Neuronal stem cell (in vitro differentiated cells): ENCODE results near the gene ADIG.

ENCODE experiments used
- DNase-seq: peaks from one replicate; pipeline ENCODE4 v3.0.0-alpha.2; 2013; ENCODE audit warnings: low spot score
- H2AFZ ChIP-seq: one replicate; pipeline ENCODE4 v1.6.1; 2013; ENCODE audit warnings: mild to moderate bottlenecking, low read length, inconsistent platforms
- H2AK5ac ChIP-seq: 2 replicates; pipeline ENCODE4 v1.6.1; 2013; ENCODE audit warnings: low read depth, mild to moderate bottlenecking, inconsistent platforms, low read length, moderate library complexity, mixed read lengths
- H2BK120ac ChIP-seq: 2 replicates; pipeline ENCODE4 v1.6.1; 2013; ENCODE audit warnings: low read depth, mild to moderate bottlenecking, inconsistent platforms, low read length, moderate library complexity, mixed read lengths
- H2BK12ac ChIP-seq: one replicate; pipeline ENCODE4 v1.6.1; 2013; ENCODE audit warnings: low read length, inconsistent platforms
- H2BK15ac ChIP-seq: 2 replicates; pipeline ENCODE4 v1.6.1; 2013; ENCODE audit warnings: mild to moderate bottlenecking, low read length, inconsistent platforms, mixed read lengths
- H2BK5ac ChIP-seq: one replicate; pipeline ENCODE4 v1.6.1; 2013; ENCODE audit warnings: inconsistent platforms, mild to moderate bottlenecking, low read length, moderate library complexity
- H3K14ac ChIP-seq: one replicate; pipeline ENCODE4 v1.6.1; 2013; ENCODE audit warnings: low read length, inconsistent platforms
- H3K18ac ChIP-seq: 2 replicates; pipeline ENCODE4 v1.6.1; 2013; ENCODE audit warnings: low read length, inconsistent platforms
- H3K23ac ChIP-seq: 2 replicates; pipeline ENCODE4 v1.6.1; 2013; ENCODE audit warnings: low read depth, mild to moderate bottlenecking, mixed read lengths, low read length, inconsistent platforms; ENCODE audit not compliant: poor library complexity
- H3K27ac ChIP-seq: replicated peaks from 3 replicates; pipeline ENCODE4 v1.5.1; 2013; ENCODE audit warnings: low read length, inconsistent platforms
- H3K27me3 ChIP-seq, 3 experiments: 2 replicates each; pipeline ENCODE4 v1.6.1; 2013; ENCODE audit warnings: low read length in 3 of 3, mild to moderate bottlenecking in 2 of 3, inconsistent platforms in 1 of 3, low read depth in 1 of 3, mixed read lengths in 1 of 3, moderate library complexity in 1 of 3; ENCODE audit not compliant: control insufficient read depth in 3 of 3, insufficient read depth in 3 of 3
- H3K36me3 ChIP-seq, 2 donors: replicated peaks in 1 of 2; 2 replicates each; pipeline ENCODE4 v1.6.1; 2013; ENCODE audit warnings: low read length in 2 of 2; ENCODE audit not compliant: control insufficient read depth in 2 of 2, insufficient read depth in 2 of 2
- H3K4ac ChIP-seq: 2 replicates; pipeline ENCODE4 v1.6.1; 2013; ENCODE audit warnings: inconsistent platforms, mild to moderate bottlenecking, low read length, moderate library complexity
- H3K4me1 ChIP-seq, 2 donors: 1 replicate in 1 of 2; 2 replicates in 1 of 2; pipeline ENCODE4 v1.6.1; 2013; ENCODE audit warnings: low read length in 2 of 2, low read depth in 1 of 2; ENCODE audit not compliant: control insufficient read depth in 2 of 2, insufficient read depth in 1 of 2
- H3K4me2 ChIP-seq: one replicate; pipeline ENCODE4 v1.6.1; 2013; ENCODE audit warnings: mild to moderate bottlenecking, low read length, inconsistent platforms; ENCODE audit not compliant: insufficient read depth, poor library complexity, severe bottlenecking
- H3K4me3 ChIP-seq, 2 donors: 2 replicates each; pipeline ENCODE4 v1.5.1; 2013; ENCODE audit warnings: low read length in 2 of 2, mild to moderate bottlenecking in 2 of 2, inconsistent platforms in 1 of 2, moderate library complexity in 1 of 2
- H3K79me1 ChIP-seq: one replicate; pipeline ENCODE4 v1.6.1; 2013; ENCODE audit warnings: low read depth, mild to moderate bottlenecking, inconsistent platforms, low read length, moderate library complexity
- H3K9ac ChIP-seq: one replicate; pipeline ENCODE4 v1.6.1; 2013; ENCODE audit warnings: mild to moderate bottlenecking, low read depth, low read length, inconsistent platforms; ENCODE audit not compliant: poor library complexity
- H3K9me3 ChIP-seq, 2 donors: replicated peaks in 1 of 2; 2 replicates each; pipeline versions ENCODE3 to v1.6.1; 2013; ENCODE audit warnings: low read length in 2 of 2, mild to moderate bottlenecking in 2 of 2, inconsistent platforms in 1 of 2, low read depth in 1 of 2, mixed read lengths in 1 of 2, moderate library complexity in 1 of 2; ENCODE audit not compliant: control insufficient read depth in 2 of 2, insufficient read depth in 1 of 2
- H4K8ac ChIP-seq: one replicate; pipeline ENCODE4 v1.6.1; 2013; ENCODE audit warnings: low read depth, mild to moderate bottlenecking, inconsistent platforms, low read length, moderate library complexity
- H4K91ac ChIP-seq: one replicate; pipeline ENCODE4 v1.6.1; 2013; ENCODE audit warnings: low read length, low read depth, mild to moderate bottlenecking, inconsistent platforms; ENCODE audit not compliant: poor library complexity
- WGBS, 2 donors: extraction: QIAGEN DNeasy Blood & Tissue Kit; methylation state at CpG; one replicate each; pipeline ENCODE4 v1.1.7; 2013; ENCODE audit warnings: missing lambda C conversion rate in 2 of 2, mixed read lengths in 1 of 2; ENCODE audit not compliant: insufficient read length in 2 of 2, insufficient replicate concordance in 1 of 2; ENCODE audit errors: extremely low coverage in 2 of 2; 5-methylcytosine and 5-hydroxymethylcytosine counted together

The ADIG gene

GRCh38 chr20:38555395-38555794, 25.6 kb upstream of the ADIG start:
- Histone ChIP-seq H3K14ac (no peak overlapping the region), H2BK5ac (no peak overlapping the region), H3K9me3 (peaks cover 0 to 5% of the 10 kb centered on the region in 2 donors), H3K27me3 (no peaks in the 10 kb centered on the region), H3K23ac (no peak overlapping the region), H2AK5ac (no peak overlapping the region), H3K4me1 (no peaks in the 10 kb centered on the region), H3K4me3 (no peak overlapping the region), H3K27ac (no peak overlapping the region), H4K91ac (no peak overlapping the region), H3K36me3 (peaks cover 9 to 100% of the 10 kb centered on the region in 2 donors), H2BK120ac (no peak overlapping the region), H3K4me2 (no peak overlapping the region), H3K79me1 (no peaks in the 10 kb centered on the region), H3K4ac (no peak overlapping the region), H2BK12ac (no peak overlapping the region), H4K8ac (no peak overlapping the region), H2AFZ (no peak overlapping the region), H3K18ac (no peak overlapping the region), H2BK15ac (no peak overlapping the region), H3K9ac (no peak overlapping the region)
- DNase-seq: no peak

GRCh38 chr20:38557174-38557573, 23.8 kb upstream of the ADIG start:
- H4K8ac ChIP-seq: no peak overlapping the region

GRCh38 chr20:38558596-38559360, 22.2 kb upstream of the ADIG start:
- H3K9ac ChIP-seq: no peak overlapping the region
- no peaks in the 10 kb centered on the region for H3K4me1 ChIP-seq
- no peak overlapping the region for H3K27ac ChIP-seq
- H2BK120ac ChIP-seq: no peak overlapping the region
- no peak overlapping the region for H4K91ac ChIP-seq
- H3K14ac ChIP-seq: no peak overlapping the region
- no peaks in the 10 kb centered on the region for H3K27me3 ChIP-seq
- no peak overlapping the region for H2BK5ac ChIP-seq
- H3K9me3 ChIP-seq: peaks cover 0 to 5% of the 10 kb centered on the region in 2 donors
- no peak overlapping the region for H2BK12ac ChIP-seq
- no peak overlapping the region for H3K4me3 ChIP-seq
- H2AFZ ChIP-seq: no peak overlapping the region
- no peak overlapping the region for H3K4ac ChIP-seq
- H3K4me2 ChIP-seq: no peak overlapping the region
- no peak overlapping the region for H3K18ac ChIP-seq
- peaks cover 2 to 99% of the 10 kb centered on the region in 2 donors for H3K36me3 ChIP-seq
- H2BK15ac ChIP-seq: no peak overlapping the region
- no peaks in the 10 kb centered on the region for H3K79me1 ChIP-seq
- no peak overlapping the region for H4K8ac ChIP-seq
- no peak overlapping the region for H3K23ac ChIP-seq
- no CpG with 5 or more reads among the region's 3 CpGs for WGBS, 2 donors
- no peak for DNase-seq
- H2AK5ac ChIP-seq: no peak overlapping the region

More at GRCh38 chr20:38557174-38557573, 23.8 kb upstream of the ADIG start:
- H3K14ac ChIP-seq: no peak overlapping the region
- H3K4me1 ChIP-seq: no peaks in the 10 kb centered on the region
- H3K27me3 ChIP-seq: no peaks in the 10 kb centered on the region
- H3K9ac ChIP-seq: no peak overlapping the region
- H4K91ac ChIP-seq: no peak overlapping the region
- H2BK5ac ChIP-seq: no peak overlapping the region
- H3K36me3 ChIP-seq: peaks cover 4 to 99% of the 10 kb centered on the region in 2 donors
- H3K9me3 ChIP-seq: peaks cover 0 to 5% of the 10 kb centered on the region in 2 donors
- H3K23ac ChIP-seq: no peak overlapping the region
- H3K18ac ChIP-seq: no peak overlapping the region
- no peak overlapping the region for H2BK120ac ChIP-seq
- H3K4ac ChIP-seq: no peak overlapping the region
- H2AK5ac ChIP-seq: no peak overlapping the region
- H3K27ac ChIP-seq: no peak overlapping the region
- H2BK12ac ChIP-seq: no peak overlapping the region
- H3K4me2 ChIP-seq: no peak overlapping the region
- no CpG with 5 or more reads among the region's 2 CpGs for WGBS, 2 donors
- no peak overlapping the region for H2AFZ ChIP-seq
- no peak for DNase-seq
- H3K4me3 ChIP-seq: no peak overlapping the region
- H2BK15ac ChIP-seq: no peak overlapping the region
- H3K79me1 ChIP-seq: no peaks in the 10 kb centered on the region

DNA sequence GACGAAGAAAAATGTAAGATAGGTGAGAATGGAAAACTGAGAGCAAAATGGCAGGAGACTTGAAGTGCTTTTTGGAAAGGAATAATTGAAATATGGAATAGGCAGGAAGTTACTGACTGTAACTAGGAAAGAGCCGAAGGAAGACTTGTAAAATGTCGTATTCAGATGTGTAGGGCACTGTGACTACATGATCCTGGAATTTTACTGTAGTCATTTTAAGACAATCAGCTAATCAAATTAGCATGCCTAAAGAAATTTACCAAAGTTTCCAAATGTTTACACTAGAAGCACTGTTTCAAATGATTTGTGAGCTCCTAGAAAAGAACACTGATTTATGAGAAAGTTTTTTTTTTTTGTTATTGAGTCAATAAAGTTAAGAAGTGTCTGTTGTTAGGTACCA, 21.2 kb upstream of the ADIG start:
- H3K9me3 ChIP-seq: peaks cover 0 to 4% of the 10 kb centered on the region in 2 donors
- no peaks in the 10 kb centered on the region for H3K79me1 ChIP-seq
- no peak overlapping the region for H4K91ac ChIP-seq
- no peak overlapping the region for H2BK5ac ChIP-seq
- no peak overlapping the region for H3K4ac ChIP-seq
- H3K4me3 ChIP-seq: no peak overlapping the region
- H2BK12ac ChIP-seq: no peak overlapping the region
- no peak overlapping the region for H2BK15ac ChIP-seq
- H3K27me3 ChIP-seq: no peaks in the 10 kb centered on the region
- H2AK5ac ChIP-seq: no peak overlapping the region
- 100% methylated on average over 1 of the region's 3 CpGs; no CpG with 5 or more reads in 1 of the 2 donors for WGBS, 2 donors
- no peak overlapping the region for H3K14ac ChIP-seq
- H4K8ac ChIP-seq: no peak overlapping the region
- no peak overlapping the region for H2AFZ ChIP-seq
- DNase-seq: no peak
- no peak overlapping the region for H3K23ac ChIP-seq
- no peak overlapping the region for H3K9ac ChIP-seq
- peaks cover 2 to 98% of the 10 kb centered on the region in 2 donors for H3K36me3 ChIP-seq
- H3K4me2 ChIP-seq: no peak overlapping the region
- H2BK120ac ChIP-seq: no peak overlapping the region
- no peak overlapping the region for H3K27ac ChIP-seq
- no peaks in the 10 kb centered on the region for H3K4me1 ChIP-seq
- no peak overlapping the region for H3K18ac ChIP-seq
